IPS-11a (cell line): ENCODE results near the gene ZBED2.

Source experiments
- H3K4me3 ChIP-seq: one replicate; pipeline ENCODE4 v1.5.1; 2013; ENCODE audit warnings: low read depth, low read length, control low read depth

Gene ZBED2

DNA sequence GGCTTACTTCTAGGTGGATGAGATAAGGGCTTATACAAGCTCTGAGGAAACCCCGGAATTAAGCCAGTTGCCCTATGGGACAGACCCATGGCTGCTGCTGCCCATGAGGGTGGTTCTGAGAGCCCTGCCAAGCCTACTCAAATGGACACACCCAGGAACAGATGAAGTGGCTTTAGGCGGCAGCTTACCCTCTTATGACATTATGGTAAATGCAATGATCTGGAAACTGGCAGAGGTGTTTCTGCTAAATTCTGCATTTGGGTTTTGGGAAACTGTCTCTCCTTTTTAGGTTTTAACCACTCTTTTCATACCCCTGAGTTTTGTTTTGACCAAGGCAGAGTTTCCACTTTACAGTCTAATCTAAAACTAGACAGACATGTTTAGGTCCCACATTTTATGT lies 9.0 kb upstream of the ZBED2 start:
- no peak overlapping the region for H3K4me3 ChIP-seq

DNA sequence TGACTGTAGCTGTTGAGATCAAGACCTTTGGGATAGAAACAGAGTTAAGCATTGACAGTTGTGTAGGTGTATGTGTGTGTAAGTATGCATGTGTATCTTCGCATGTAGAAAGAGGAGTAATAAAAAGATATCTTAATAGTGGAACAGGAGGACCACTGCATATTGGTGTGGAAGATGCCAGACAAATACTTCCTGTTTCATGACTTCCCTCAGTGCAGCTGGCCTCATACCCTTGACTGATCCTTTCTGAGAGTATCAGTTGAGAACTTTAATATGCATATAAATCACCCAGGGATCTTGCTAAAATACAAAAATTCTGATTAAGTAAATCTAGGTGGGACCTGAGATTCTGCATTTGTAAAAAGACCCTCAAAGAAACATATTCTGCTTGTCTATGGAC lies 8.5 kb upstream of the ZBED2 start:
- no peak overlapping the region for H3K4me3 ChIP-seq

DNA sequence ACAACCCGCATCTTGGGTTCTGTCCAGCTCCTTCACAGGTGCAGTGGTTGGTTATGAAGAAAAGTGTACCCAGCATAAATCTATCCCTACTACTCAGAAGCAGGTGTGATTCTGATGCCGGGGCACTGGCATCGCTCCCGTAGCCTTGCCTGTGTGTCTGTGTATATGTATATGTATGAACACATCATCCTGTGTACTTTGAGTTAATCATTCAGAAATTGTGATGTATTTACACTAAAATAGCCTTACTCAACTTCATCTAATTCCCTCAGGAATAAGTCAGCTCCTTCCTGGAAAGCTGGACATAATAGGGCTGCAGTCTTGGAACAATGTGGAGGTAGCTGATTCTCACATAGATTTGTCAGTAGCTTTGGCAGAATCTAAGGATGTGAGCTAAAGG lies 6.7 kb upstream of the ZBED2 start:
- no peak overlapping the region for H3K4me3 ChIP-seq

- no peak overlapping the region for H3K4me3 ChIP-seq
Observed at GRCh38 chr3:111598552-111598951, 3.4 kb upstream of the ZBED2 start.

GRCh38 chr3:111598139-111598538 lies 3.0 kb upstream of the ZBED2 start:
- no peak overlapping the region for H3K4me3 ChIP-seq

DNA sequence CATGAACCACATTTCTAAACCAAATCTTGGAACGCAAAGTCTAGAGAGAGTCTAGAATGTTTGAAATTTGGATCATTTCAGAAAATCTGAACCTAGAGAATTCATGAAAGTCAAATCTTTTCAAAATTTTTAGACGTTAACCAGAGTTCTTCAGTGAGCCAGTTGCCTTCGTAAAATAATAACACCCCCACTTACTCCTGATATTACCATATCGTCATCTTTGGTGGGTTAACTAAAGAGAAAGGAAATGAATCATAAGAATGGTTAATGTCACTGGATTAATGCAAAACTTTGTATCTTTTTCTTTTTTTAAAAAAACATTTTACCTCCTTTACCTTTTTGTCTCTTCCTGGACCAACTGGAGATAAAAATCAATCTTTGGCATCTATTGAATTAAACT lies 1.2 kb upstream of the ZBED2 start:
- H3K4me3 ChIP-seq: no peak overlapping the region

DNA sequence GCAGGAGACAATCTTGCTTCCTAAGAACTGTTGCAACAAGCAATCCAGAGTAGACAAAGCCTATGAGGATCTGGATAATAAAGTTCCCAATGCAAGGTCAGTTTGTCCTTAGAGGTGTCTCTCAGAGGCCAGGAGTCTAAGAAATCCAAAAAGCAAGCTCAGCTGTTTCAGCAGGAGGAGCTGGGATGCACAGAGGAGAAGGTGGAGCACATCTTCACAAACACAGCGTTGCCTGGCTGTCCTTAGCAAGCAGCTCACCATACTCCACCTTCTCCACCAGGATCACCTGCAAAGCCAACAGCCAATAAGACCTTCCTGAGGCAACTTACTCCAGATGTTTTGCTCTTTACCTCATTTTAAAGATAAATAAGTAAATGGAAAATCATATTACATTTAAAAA lies 365 bp downstream of the ZBED2 start:
- no peak overlapping the region for H3K4me3 ChIP-seq

- H3K4me3 ChIP-seq: no peak overlapping the region
Observed at GRCh38 chr3:111594205-111594604, 941 bp downstream of the ZBED2 start.

GRCh38 chr3:111593666-111594065 lies 1.5 kb downstream of the ZBED2 start:
- no peak overlapping the region for H3K4me3 ChIP-seq

DNA sequence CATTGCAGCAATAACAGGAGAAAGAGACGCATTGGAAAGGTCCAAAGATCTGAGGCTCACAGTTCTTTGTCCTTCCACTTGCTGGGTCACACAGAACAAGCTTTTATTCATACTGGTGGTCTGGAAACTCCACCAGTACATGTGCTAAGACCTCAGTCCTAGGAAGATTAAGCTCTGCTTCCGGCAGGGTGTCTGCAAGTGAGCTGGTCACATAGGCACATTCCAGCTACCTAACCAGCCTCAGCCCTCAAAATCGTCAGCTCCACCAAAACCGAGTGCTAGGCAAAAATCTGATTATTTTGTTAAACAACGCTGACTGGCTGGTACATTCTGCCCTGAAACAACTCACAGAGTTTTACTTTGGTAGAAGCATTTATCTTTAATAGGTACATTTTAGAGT lies 2.2 kb downstream of the ZBED2 start:
- no peak overlapping the region for H3K4me3 ChIP-seq

GRCh38 chr3:111592143-111592542 lies 3.0 kb downstream of the ZBED2 start:
- H3K4me3 ChIP-seq: no peak overlapping the region

- H3K4me3 ChIP-seq: no peak overlapping the region
Observed at GRCh38 chr3:111591555-111591954, 3.6 kb downstream of the ZBED2 start.

DNA sequence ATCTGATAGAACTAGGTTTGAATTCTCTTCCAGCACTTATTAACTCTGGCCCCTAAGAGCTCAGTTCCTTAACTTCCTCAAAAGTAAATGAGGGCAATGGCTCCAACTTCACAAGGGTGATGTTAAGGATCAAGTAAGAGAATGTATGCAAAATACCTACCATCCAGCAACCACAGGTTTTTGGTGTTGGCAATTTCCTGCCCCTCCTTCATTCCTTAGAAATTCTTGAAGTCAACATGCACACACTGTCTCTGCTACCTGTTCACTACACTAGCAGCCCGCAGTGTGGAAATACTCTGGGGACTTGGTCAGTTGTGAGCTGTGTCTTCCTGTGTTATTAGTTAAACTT lies 5.0 kb downstream of the ZBED2 start:
- no peak overlapping the region for H3K4me3 ChIP-seq

DNA sequence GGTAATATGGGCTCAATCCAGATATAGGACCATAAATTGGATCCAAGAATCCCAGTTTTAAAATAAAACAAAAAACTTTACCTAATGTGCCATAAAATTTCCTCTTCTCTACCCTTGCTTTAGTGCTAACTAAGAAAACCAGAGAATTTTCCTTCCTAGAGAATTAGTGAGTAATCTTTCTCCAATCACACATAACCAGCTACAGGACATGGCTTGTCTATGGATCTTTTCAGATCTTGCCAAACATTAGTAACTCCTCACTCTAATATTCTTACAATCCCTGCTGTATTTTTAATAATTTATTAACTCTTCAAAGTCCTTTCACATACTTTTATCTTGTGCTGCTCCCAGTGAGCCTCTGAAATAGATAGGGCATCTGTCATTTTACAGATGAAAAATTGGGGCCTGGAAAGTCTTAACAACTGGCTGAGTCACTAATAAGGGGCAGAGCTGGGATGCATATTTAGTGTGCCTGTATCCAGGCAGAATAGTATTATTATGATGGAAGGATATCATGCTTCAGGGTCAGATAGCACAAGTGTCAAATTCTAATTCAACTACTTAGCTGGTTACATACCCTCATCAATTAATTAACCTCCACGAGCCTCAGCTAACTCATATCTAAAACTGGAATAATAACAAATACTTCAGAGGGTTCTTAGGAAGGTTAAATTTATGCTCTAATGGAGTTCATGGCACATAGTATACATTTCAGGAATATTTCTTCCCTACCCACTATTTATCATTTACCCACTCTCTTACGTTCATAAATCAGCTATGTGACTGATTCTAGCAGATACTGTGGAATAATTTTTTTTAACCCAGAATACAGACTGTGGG lies 5.6 kb downstream of the ZBED2 start:
- no peak overlapping the region for H3K4me3 ChIP-seq

DNA sequence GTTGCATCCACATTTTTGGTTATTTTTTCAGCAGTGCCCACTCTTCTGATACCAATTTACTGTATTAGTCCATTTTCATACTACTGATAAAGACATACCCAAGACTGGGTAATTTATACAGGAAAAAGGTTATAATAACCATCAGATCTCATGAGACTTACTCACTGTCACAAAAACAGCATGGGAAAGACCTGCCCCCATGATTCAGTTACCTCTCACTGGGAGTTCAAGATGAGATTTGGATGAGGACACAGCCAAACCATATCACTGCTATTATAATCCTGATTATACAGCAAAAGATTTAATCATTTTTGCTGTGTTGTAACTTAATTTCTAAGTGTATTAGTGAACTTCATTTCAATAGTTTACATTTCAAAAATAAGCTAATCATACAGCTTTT lies 6.6 kb downstream of the ZBED2 start:
- no peak overlapping the region for H3K4me3 ChIP-seq

DNA sequence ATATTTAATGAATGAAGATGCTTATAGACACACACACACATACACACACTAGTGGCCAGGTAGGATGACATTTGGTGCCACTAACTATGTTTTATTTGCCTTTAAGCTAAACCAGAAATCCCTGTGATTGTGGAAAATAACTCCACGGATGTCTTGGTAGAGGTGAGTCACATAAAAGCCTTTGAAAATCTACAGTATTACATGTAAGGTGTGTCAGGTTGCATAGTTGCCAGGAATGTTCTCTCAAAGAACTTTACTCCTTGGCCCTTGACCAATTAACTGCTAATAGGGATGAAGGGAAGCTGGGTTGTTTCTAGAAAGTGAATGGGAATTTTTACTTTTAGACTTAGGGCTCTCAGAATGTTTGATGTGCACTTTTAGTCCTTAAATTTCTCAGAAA lies 9.9 kb downstream of the ZBED2 start:
- no peak overlapping the region for H3K4me3 ChIP-seq

DNA sequence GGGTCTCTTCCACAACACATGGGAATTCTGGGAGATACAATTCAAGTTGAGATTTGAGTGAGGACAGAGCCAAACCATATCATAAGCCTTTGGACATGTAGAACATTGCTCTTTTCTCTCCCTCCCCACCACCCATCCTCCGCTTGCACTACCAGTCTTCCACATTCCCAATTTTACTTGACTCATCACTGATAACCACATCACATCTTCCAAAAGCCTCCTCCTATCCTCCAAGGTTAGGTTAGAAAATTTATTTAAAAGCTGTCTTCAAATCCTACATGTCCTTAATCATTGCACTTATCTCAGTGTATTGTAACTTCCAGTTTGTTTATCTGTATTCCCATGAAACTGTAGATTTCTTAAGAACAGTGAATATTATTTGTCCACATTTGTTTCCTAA lies 10.4 kb downstream of the ZBED2 start:
- no peak overlapping the region for H3K4me3 ChIP-seq

DNA sequence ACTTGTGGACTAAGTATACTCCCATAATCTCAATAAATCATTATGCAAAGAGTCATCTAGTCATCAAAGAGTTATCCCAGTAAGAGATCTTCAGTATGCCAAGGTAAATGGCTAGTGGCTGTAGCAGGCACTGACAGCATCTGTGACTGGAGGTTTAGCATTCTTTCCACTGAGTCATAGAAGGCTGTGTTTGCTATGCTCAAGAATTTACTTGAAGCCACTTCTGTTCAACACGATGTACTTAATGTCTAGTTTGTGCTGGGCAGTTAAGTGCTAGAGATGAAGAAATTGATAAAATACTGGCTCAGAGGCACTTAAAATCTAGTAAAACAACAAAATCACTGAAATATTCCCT lies 13.0 kb downstream of the ZBED2 start:
- H3K4me3 ChIP-seq: no peak overlapping the region

DNA sequence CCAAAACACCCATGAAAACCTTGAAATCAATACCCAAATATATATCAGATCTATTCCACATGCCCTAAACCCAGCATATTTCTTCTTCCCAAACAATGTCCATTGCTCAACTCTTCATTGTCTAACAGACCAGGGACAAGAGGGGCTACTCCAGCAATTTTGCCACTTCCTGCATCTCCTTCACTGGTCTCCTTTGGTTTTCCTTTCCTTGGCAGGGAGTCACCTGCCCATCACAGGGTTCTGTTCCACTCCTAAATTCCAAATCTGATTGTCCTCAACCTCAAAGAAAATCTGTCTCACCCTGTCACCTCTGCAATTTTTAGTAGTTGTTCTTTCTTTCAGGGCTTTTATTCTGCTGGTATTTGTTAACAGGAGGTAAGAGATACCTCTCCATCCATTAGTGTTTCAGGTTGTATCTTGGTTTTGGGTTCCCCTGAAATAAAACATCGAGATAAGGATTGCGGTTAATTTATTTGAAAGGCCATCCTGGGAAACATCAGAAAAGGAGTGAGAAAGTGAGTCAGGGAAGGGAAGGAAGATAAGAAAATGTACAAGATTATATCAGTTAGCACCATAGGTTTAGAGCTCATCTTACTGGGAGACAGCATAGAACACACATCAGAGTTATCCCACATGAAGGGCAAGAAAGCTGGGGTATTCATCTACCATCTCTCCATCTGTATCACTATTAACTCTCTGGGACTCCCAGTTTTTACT lies 13.6 kb downstream of the ZBED2 start:
- H3K4me3 ChIP-seq: no peak overlapping the region

DNA sequence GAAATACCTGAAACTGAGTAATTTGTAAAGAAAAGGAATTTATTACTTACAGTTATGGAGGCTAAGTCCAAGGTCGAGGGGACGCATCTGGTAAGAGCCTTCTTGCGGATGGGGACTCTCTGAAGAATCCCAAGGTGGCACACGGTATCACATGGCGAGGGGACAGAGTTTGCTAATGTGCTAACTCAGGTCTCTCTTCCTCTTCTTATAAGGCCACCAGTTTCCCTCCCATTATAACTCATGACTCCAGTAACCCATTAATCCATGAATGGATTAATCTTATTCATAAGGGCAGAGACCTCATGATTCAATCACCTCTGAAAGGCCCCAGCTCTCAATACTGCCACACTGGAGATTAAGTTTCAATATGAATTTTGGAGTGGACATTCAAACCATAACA lies 15.7 kb downstream of the ZBED2 start:
- H3K4me3 ChIP-seq: no peak overlapping the region

- H3K4me3 ChIP-seq: no peak overlapping the region
Observed at GRCh38 chr3:111578867-111579266, 16.3 kb downstream of the ZBED2 start.

- H3K4me3 ChIP-seq: no peak overlapping the region
Observed at GRCh38 chr3:111577798-111578685, 17.1 kb downstream of the ZBED2 start.
